Measurements from ENCODE around the gene DPF3.

DNA sequence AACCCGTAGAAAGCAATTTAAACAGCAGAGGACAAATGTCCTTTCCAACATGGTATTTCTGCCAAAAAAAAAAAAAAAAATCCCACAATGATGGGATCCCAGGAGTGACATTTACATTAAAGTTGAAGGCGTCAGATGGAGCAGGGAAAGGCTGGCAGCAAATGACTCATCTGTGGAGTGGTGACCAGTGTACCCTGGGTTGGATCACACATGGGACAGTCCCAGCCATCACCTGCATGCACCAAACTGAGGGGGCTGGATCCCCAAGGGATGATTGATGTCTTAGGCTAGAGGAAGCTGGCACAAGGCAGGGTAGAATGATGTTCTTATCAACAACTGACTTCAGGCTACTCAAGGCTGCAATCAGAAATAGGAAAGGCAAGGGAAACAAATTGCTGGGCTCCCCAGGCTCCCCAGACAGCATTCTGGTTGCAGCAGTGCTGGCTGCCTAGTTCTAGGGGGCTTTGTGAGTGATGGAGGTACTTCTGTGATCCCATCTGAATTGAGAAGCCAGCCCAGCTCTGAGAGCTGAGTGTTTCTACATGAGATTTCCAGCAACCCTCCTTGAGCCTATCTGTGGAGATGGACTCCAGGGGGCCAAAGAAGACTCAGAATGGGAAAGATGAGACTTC, 117.9 kb downstream of the DPF3 start:
- TF ChIP-seq CTCF (IDR thresholded peaks at IDR 0.05) (no peak), POLR2AphosphoS5 (IDR thresholded peaks at IDR 0.05; ENCODE audit: low read depth, low read length) (no peak), SIN3A (IDR thresholded peaks at IDR 0.05; ENCODE audit: borderline replicate concordance, insufficient read depth, low read depth, low read length) (no peak), TCF7L2 (IDR thresholded peaks at IDR 0.05; ENCODE audit: low read depth, low read length) (no peak), REST (IDR thresholded peaks at IDR 0.05; ENCODE audit: insufficient read depth in 1 of 2, low read depth in 2 of 2, low read length in 1 of 2) (no peak)
